Right ventricle myocardium superior (tissue), 1 donor: ENCODE measurements around the gene TOMT. TPM values are rescaled to one million over a fixed set of nuclear protein-coding genes. Genes with fewer than 3 reads are reported as not detected.
A peak's percentile ranks its signal among the peaks of the same experiment; 100 is the strongest.

ENCODE experiments used
- ATAC-seq: fragments of 200-7000 bp; cut with Tn5 transposase; one replicate; pipeline ENCODE4 v1.9.1; 2020; ENCODE audit warnings: mild to moderate bottlenecking; ENCODE audit not compliant: poor library complexity
- DNase-seq: peaks from one replicate; pipeline ENCODE4 v3.0.0-alpha.2; 2020
- intact Hi-C: fragments of 100-400 bp; cut with DNase I; formaldehyde crosslinking; loops from one replicate; pipeline ENCODE4 v1.11.2; 2022
- long read RNA-seq: library from polyadenylated mRNA; unstranded; transcript quantifications from one replicate; pipeline ENCODE4 v2.0.0, GENCODE V29; 2021
- total RNA-seq: library from RNA; stranded (reverse); fragmentation: NEBNext Ultra II Directional; extraction: Animal tissue kit (Norgen Biotek cat#: 25700); gene quantifications from one replicate; pipeline ENCODE4 v1.2.1, GENCODE V29; 2021
- donor health status: DM: no; HTN: yes; CAD: no; lungs with severe emphysema.

The TOMT gene
- total RNA-seq = not detected
- long read RNA-seq, partial matches to known transcripts = 0 of 1 reads
- long read RNA-seq, other reads (novel, unspliced or antisense) = 0 of 1 reads

GRCh38 chr11:72105888-72106287 lies at the start of gene TOMT:
Gene TOMT, plus strand, starts transcription at chr11:72105924. Its CDS starts 28 bp downstream, at chr11:72105952.
- intact Hi-C loops = no loop called here
- ATAC-seq (no peak), DNase-seq (no peak)

DNA sequence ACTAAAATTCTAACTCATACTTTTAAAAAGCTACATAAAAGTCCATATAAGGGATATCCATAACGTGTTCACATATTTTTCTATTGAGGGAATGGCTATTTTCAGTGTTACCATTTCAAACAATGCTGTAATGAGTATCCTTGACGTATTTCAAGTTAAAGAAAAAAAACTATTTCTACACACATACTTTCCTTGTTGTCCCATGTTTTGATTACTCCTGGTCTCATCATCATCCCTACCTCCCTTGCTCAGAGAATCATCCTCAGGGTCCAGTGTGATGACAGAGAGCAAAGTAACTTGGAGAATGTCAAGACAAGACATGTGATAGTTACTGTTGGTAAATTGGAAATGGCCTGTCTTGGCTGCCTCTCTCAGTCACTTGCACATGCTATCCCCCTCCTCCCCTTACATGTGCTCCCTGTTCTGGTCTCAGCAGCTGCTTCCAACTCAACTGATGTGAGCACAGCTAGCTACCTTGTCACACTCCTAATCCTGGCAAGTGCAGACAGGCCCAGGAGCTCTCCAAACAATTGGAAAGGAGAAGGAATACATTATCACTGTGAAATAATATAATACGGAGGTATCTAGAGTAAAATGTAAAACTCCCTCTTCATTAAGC lies 47.2 kb upstream of the TOMT start:
- DNase-seq = no peak
- intact Hi-C loops = no loop called here

DNA sequence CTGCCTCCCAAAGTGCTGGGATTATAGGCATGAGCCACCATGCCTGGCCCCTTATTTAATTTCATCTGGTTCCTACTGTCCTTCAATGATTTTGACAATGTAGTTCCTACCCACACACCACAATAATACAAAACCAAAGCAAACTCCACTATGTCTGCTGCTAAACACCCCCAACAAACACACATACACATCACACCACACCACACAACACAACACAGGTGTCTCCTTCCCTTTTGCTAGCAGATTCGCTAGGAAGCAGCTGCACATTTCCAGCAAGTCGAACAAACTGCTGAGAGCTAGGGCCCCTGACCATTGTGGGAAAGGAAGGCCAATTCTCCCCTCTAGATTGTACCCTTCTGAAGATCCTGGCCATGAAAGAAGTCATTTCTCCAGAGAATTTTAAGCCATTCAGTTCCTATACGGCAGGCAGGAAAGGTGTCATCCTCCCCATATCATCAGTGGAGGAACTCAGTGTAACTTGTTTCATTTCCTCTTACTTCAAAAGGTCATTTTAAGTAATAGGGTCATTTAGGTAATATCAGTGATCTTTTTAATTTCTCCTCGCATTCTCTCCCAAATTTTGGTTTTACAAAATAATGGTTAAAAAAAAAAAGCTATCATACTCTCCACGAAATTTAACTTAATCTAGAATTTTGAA lies 43.9 kb upstream of the TOMT start:
- no peak for DNase-seq
- intact Hi-C loops = no loop called here
- ATAC-seq = no peak

More for the DNA sequence above, 47.2 kb upstream of the TOMT start:
- no peak for ATAC-seq

DNA sequence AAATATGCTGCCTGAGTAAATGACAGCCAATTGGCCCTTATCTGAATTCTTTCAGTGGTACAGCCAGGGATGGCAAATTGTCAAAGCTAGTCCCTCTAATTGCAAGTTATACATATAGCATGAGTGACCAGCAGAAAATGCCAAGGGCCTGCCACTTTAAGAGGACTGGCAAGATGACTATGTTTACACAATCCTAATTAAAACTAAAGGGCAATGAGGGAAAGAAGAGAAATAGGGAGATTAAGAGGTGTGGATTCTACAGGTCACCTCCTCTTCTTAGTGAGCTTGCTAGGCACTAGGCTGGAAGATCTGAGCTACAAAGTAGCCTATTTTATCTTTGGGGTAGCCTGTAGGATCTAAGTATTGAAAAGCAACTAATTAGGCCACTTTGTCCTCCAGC lies 38.9 kb upstream of the TOMT start:
- intact Hi-C loops = no loop called here
- DNase-seq (no peak), ATAC-seq (no peak)

DNA sequence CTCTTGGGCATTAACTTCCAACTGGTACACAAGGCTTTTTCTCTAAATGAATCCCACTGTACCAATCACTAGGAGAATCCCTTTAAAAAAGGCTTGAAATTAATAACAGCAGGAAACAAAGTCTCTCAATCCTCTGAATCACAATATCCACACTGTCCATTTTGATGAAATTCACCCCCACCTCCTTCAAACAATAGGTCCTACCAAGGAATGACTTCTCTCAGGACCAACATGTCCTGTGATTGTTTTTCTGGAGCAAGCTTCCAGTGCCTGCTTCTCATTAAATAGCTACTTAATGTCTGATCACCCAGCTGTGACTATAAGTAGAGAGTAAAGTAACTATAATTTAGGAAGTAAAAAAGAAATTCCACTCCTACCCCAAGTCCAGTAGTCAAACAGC lies 38.5 kb upstream of the TOMT start:
- DNase-seq (no peak), ATAC-seq (no peak)
- intact Hi-C loops = no loop called here

DNA sequence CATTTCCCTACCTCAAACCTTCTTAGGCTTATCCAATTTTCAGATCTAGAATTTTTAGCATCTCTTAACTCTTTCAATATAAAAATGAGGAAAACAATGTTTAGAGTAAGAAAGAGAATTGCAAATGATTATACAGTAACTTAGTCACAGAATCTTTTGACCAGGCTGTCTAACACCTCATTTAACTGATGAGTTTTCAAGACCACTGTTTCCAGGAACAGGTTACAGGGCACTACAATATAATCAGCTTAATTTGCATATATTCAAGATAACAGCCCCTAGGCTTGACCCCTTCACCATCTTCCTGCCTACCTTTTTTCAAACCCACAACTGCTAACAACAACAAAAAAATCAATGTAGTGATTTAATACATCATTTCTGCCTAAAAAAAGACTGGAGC lies 38.0 kb upstream of the TOMT start:
- no peak for DNase-seq
- no peak for ATAC-seq
- intact Hi-C loops = no loop called here

DNA sequence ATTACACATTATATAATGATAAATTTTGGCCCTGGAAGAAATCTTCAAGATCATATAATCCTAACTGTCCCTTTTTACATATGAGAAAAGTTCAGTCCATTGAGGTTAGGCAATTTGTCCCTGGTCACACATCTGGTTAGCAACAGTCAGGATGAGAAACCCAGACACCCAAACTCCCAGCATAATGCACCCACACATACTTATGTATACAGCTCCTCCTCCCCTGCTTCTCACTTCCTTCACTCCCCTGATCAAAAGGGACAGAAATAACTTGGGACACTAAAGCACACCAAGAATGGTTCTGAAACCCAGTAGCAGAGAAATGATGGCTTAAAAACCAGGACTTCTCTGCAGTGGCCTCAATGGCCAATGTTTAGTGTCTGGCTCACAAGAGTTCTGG lies 36.5 kb upstream of the TOMT start:
- intact Hi-C loops = no loop called here
- peak; percentile 47 for ATAC-seq
- no peak for DNase-seq

DNA sequence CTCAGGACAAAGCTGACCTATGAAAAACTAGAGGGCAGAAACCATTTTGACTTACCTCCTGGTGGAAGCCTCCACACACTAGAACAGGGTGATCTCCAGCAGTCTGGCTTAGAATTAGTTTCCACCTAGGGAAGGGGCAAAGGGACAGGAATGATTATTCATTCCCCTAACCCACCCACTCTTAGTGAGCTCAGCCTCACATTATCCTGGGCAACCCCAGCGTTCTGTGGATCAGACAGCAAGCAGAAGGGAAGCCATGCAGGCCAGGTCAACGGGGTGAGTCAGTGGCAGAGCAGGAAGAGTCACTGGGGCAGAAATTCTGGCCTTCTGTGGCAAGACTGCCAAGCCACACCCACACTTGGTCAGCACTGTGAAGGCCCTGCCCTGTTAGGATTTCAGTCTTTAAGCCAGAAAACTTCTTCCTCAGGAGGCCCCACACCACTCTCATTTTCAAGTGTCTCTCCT lies 35.9 kb upstream of the TOMT start:
- peak; percentile 89 for DNase-seq
- intact Hi-C loops = no loop called here

DNA sequence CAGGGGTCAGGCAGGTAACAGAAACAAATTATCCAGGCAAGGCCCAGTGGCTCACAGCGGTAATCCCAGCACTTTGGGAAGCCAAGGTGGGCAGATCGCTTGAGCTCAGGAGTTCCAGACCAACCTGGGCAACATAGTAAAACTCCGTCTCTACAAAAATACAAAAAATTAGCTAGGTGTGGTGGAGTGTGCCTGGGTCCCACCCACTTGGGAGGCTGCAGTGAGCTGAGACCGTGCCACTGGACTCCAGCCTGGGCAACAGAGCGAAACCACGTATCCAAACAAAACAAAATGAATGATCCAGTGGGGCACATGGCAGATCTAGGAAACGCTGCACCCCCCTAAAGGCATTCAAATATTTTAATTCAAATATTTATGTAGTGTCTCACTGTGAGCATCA lies 35.2 kb upstream of the TOMT start:
- DNase-seq (no peak), ATAC-seq (no peak)
- intact Hi-C loops = no loop called here

More for the DNA sequence above, 35.9 kb upstream of the TOMT start:
- peak; percentile 97 for ATAC-seq

DNA sequence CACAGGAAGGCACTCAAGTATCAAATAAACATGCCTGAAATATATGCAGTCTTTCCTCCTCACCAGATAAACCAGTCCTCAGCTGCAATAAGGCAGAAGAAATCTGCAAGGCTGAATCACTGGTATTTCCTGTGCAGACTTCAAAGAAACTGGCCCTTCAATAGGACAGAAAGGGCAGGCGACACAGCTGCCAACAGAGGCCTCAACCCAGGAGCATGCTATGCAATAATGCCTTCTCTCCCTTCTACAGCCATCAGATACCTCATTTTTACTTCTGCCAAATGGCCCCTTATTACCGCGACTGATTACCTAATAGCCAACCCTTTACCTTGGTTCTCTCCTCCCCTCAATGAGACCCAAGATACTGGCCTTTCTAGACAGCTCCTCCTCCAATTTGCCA lies 33.4 kb upstream of the TOMT start:
- no peak for ATAC-seq
- intact Hi-C loops = no loop called here
- DNase-seq = no peak

DNA sequence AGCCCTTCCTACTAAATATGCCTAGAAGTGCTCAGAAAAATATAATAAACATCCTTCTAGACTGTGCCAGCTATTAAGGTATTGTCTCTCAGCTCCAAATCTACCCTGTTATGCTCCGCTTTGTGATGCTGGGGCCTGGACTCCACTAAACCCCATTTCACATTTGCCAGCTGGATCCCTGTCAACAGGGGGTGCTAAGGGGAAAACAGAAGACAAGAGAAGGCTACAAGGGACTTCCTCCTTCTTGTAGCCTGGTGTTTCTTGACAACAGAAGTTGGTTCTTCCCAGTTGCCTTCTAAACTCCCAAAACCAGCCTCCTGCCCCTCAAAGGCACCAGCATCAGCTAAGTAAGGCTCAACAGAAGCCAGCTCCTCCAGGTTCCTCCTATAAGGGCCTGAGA lies 30.6 kb upstream of the TOMT start:
- no peak for DNase-seq
- intact Hi-C loops = no loop called here
- no peak for ATAC-seq

DNA sequence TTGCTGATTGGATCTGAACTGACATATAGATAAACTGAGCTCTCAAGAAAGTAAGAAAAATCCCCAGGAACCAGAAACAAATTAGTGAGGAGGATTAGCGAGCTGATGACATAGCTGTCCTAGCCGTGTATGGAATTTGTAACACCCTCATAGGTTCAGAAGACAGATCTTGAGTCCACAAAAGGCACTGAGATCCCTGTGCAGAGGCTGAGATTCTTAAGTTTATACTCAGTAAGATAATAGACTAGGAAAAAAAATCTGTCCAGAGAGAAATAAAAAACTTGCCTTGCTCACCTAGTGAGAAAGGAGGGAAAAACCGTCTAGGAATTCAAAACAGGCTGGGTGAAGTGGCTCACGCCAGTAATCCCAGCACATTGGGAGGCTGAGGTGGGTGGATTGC lies 30.0 kb upstream of the TOMT start:
- no peak for DNase-seq
- no peak for ATAC-seq
- intact Hi-C loops = no loop called here

DNA sequence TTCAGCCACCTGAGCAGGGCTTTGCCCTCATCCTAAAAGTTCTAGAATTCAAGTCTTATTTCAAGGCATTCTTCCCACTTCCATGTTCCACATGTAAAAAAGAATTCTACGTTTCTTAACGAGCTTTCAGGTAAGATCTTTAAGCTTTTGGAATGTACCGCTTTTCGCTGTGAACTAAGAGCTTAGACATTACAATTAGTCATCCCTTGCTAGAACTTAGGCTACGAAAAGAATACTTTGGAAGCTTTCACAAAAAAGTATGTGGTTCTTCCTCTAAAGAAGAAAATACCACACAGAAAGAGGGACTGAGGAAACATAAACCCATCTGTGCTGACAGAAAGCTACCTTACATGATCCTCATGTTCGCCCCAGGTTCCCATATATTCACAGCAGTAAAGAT lies 27.2 kb upstream of the TOMT start:
- ATAC-seq = no peak
- intact Hi-C loops = no loop called here
- no peak for DNase-seq

DNA sequence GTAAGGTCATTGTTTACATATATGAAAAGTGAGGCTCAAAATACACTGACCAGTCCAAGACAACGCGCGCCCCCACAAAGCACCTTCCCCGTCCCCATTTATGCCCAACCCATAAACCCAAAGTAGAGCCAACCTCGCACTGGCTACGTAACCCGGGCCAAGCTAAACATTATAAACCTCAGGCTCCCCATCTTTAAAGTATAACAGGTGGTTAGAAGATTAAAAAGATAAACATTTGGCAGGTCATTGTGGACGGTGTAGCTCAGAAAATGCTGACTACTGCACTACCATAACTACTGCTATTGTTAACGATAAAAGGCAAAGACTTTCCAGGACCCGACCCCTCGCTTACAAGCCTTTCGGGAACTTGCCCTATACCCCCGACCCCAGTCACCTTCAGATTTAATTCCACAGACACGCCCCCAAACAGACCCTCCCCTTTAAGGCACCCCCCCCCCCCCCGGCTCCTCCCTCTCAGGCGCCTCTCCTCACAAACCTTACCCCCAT lies 25.9 kb upstream of the TOMT start:
- DNase-seq (no peak), ATAC-seq (peak; percentile 49)
- intact Hi-C loops = loop anchor here (5.0 kb wide), 1 partner anchor 43 kb away; no protein-coding TSS in a partner anchor

DNA sequence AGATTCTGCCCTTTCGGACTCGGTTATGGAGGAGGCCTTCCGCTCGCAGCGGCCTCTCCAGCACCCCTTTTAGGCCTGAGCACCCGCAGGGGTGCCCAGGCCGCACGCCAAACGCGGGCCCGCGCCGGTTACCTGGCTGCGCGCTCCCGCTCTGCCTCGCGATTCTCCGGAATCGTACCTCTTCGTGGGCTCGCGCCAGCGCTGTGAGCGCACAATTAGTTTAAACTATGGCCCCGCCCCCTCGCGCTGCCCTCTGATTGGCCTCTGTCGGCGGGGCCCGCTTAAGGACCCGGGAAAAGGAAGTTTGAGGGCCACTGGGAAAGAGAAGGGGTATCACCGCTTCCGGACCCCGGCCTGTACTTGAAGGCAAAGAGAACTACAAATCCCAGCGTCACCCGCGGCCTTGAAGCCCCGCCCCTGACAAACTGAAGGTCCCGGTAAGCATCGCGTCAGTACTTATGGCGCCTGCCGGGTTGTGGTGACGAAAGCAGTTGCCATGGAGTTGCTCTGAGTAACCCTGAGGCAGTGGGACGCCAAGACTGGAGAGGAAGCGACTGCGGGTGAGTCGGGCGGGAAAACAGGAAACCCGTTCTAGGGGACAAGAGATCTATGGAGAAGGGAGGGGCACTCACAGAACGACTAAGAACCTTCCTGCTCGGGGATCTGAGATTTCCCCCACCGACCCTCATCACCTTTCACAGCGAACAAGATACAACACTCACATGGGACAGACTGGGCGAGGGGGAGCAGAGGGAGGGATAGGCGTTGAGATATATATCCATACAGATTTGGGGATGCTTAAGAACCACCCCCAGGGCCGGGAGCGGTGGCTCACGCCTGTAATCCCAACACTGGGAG lies 25.2 kb upstream of the TOMT start, which contains the start of the genes LRRC51 and NUMA1:
LRRC51 (plus strand) TSS at position 525 of the 858 bp plus-strand sequence. CDS start 8,234 bp downstream, outside the sequence.
NUMA1 (minus strand) TSS at position 217 of the 858 bp plus-strand sequence. CDS start 44,599 bp downstream, outside the sequence.
- intact Hi-C loops = loop anchor here (5.0 kb wide), 1 partner anchor 43 kb away; no protein-coding TSS in a partner anchor
- peak; percentile 98 for ATAC-seq
- DNase-seq = peak; percentile 100

GRCh38 chr11:72081184-72081644 lies 24.5 kb upstream of the TOMT start:
- ATAC-seq = no peak
- intact Hi-C loops = loop anchor here (5.0 kb wide), 1 partner anchor 44 kb away; no protein-coding TSS in a partner anchor
- no peak for DNase-seq

DNA sequence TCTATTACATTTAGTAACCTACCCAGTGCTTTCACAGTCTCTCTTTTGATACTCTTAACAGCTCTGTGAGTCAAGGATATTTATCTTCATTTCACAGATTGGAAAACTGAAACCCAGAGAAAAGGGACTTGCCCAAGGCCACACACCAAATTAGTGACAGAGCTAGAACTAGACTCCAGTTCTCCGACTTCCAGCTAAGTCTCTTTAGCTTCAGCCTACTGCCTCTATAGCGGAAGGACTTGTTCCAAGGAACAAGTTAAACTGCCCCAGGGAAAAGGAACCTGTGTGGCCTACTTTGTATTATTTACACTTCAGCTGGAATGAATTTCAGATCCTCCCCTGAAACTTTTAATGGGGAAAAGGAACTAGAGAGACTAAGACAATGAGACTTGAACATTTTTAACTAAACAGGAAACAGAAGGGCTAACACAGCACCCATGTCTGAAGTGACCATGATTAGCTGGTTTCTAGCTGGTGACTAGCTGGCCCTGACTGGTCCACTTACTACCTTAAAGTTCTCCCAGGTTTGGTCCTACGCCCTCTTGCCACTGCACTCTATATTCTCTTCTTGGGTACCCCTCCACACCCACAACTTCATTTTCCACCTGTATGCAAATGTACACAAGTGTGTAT lies 23.8 kb upstream of the TOMT start:
- DNase-seq = no peak
- intact Hi-C loops = loop anchor here (5.0 kb wide), 1 partner anchor 45 kb away; no protein-coding TSS in a partner anchor
- ATAC-seq = no peak

GRCh38 chr11:72083414-72083813 lies 22.3 kb upstream of the TOMT start:
- intact Hi-C loops = loop anchor here (5.0 kb wide), 1 partner anchor 46 kb away; no protein-coding TSS in a partner anchor

More at GRCh38 chr11:72083414-72083813, 22.3 kb upstream of the TOMT start:
- DNase-seq (no peak), ATAC-seq (no peak)
